SH-SY5Y (cell line): ENCODE data around the gene TLR10.

Experiments
- GATA2 ChIP-seq: IDR thresholded peaks from 2 replicates; pipeline ENCODE4 v1.6.1; 2011; ENCODE audit warnings: mild to moderate bottlenecking, low read depth, low read length
- GATA3 ChIP-seq: IDR thresholded peaks from 2 replicates; pipeline ENCODE4 v1.6.1; 2011; ENCODE audit warnings: low read depth, mild to moderate bottlenecking, low read length, moderate library complexity

DNA sequence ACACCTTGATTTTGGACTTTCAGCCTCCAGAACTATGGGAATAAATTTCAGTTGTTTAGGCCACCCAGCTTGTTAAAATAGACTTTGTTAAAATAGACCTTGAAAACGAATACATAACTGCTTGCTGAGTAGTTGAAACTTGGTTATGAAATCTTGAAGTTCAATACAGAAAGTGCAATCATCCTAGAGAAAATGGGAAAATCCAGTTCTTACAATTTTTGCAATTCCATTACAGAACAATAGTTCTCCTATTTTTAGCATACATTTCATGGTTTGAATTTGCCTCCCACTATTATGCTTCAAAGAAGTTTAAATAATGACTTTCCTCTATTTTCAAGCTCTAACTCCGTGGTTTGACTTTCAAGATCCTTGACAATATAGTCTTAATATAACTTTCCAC is 11.3 kb upstream of the TLR10 start:
- TF ChIP-seq GATA3 (no peak), GATA2 (no peak)
